ENCODE data around the gene PTPRCAP. TPM values are rescaled to one million over a fixed set of nuclear protein-coding genes. Genes with fewer than 3 reads are reported as not detected.
"Not testable (repeated sequence)": the region's sequence is repeated elsewhere in the genome, so short reads cannot be mapped to it uniquely, and the experiment has no call there.

Gene PTPRCAP
- total RNA-seq, 1 donor: 0.45 TPM

DNA sequence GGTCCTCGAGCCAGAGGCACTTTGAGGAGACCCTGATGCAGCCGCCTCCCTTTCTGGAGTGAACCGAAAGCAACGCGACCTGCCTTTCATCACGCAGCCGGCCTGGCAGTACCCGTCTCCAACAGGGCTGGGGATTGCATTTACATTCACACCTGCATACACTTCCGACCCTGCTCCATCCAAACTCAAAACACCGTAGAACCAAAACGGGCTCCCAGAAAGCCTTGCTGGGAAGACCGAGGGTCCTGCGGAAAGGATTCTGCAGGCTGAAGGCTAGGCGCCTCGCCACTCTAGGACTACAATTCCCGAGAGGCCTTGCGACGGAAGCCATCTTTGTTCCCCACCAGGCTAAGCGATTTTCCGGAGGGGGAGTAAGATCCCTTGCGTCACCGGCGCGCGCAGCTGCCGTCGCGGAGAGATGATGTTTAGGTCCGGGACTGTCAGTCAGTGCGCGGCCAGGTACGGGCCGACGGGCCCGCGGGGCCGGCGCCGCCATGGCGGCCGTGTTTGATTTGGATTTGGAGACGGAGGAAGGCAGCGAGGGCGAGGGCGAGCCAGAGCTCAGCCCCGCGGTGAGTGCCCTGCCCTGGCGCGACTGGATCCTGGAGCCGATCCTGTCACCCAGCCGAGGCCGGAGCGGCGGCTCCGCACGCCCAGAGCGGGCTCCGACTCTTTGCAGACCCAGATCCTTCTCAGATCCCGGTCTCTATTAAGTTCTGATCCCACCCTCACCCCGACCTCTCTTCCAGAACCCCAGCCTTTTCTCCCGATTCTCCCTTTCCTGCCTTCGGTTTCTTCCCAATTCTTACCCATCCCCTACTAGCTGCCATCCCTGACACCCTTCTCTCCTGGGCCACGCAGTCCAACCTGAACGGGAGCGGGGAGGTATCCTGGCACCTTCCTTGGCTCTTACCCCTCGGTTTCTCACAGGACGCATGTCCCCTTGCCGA is 9.2 kb downstream of the PTPRCAP start, which contains the start of gene RPS6KB2:
TSS of gene RPS6KB2 (plus strand) at position 443 of the 950 bp plus-strand sequence. CDS start at position 495, 52 bp downstream.
- peak within 1 kb of the TSS; percentile 95 for H3K4me3 ChIP-seq (ENCODE audit: low read depth, low read length)
- peak; percentile 97 for DNase-seq (ENCODE audit: low read depth)
- TF ChIP-seq, protein P1, sequence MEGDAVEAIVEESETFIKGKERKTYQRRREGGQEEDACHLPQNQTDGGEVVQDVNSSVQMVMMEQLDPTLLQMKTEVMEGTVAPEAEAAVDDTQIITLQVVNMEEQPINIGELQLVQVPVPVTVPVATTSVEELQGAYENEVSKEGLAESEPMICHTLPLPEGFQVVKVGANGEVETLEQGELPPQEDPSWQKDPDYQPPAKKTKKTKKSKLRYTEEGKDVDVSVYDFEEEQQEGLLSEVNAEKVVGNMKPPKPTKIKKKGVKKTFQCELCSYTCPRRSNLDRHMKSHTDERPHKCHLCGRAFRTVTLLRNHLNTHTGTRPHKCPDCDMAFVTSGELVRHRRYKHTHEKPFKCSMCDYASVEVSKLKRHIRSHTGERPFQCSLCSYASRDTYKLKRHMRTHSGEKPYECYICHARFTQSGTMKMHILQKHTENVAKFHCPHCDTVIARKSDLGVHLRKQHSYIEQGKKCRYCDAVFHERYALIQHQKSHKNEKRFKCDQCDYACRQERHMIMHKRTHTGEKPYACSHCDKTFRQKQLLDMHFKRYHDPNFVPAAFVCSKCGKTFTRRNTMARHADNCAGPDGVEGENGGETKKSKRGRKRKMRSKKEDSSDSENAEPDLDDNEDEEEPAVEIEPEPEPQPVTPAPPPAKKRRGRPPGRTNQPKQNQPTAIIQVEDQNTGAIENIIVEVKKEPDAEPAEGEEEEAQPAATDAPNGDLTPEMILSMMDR (IDR thresholded peaks at IDR 0.05; ENCODE audit: insufficient read depth, low read length): no peak

DNA sequence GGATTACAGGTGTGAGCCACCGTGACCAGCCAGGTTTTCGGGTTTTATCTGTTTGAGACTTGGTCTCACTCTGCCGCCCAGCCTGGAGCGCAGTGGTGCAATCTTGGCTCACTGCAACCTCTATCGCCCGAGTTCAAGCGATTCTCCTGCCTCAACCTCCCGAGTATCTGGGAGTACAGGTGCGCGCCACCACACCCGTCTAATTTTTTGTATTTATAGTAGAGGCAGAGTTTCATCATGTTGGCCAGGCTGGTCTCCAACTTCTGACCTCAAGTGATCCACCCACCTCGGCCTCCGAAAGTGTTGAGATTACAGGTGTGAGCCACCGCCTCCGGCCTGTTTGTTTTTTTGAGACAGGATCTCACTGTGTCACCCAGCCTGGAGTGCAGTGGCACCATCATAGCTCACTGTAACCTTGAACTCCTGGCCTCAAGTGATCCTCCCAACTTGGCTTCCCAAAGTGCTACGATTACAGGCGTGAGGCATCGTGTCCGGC is 10.1 kb downstream of the PTPRCAP start:
- peak overlapping the region; percentile 95 for H3K4me3 ChIP-seq (ENCODE audit: low read depth, low read length)
- not testable (repeated sequence) for DNase-seq (ENCODE audit: low read depth)

DNA sequence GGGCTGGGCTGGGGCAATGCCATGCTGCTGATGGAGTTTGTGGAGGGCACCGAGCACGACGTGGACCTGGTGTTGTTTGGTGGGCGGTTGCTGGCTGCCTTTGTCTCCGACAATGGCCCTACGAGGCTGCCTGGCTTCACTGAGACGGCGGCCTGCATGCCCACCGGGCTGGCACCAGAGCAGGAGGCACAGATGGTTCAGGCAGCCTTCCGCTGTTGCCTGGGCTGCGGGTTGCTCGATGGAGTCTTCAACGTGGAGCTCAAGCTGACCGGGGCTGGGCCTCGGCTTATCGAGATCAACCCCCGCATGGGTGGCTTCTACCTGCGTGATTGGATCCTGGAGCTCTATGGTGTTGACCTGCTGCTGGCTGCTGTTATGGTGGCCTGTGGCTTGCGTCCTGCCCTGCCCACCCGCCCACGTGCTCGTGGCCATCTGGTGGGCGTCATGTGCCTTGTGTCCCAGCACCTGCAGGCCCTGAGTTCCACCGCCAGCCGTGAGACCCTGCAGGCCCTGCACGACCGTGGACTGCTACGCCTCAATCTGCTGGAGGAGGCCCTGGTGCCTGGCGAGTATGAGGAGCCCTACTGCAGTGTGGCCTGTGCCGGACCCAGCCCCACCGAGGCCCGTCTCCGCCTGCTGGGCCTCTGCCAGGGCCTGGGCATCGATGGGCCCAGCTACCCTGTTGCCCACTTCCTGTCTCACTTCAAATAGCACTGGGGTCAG is 13.4 kb downstream of the PTPRCAP start:
- no peak overlapping the region for H3K4me3 ChIP-seq (ENCODE audit: low read depth, low read length)
- DNase-seq (ENCODE audit: low read depth): no peak
- TF ChIP-seq, protein P1 (IDR thresholded peaks at IDR 0.05; ENCODE audit: insufficient read depth, low read length): no peak

GRCh38 chr11:67423466-67423865 is 14.0 kb downstream of the PTPRCAP start:
- no peak for DNase-seq (ENCODE audit: low read depth)
- no peak overlapping the region for H3K4me3 ChIP-seq (ENCODE audit: low read depth, low read length)
- TF ChIP-seq, protein P1 (IDR thresholded peaks at IDR 0.05; ENCODE audit: insufficient read depth, low read length): no peak

- TF ChIP-seq, protein P1 (IDR thresholded peaks at IDR 0.05; ENCODE audit: insufficient read depth, low read length): no peak
- DNase-seq (ENCODE audit: low read depth): no peak
- no peak overlapping the region for H3K4me3 ChIP-seq (ENCODE audit: low read depth, low read length)
Measured at GRCh38 chr11:67422891-67423290, 14.6 kb downstream of the PTPRCAP start.

GRCh38 chr11:67421430-67422031 is 16.0 kb downstream of the PTPRCAP start:
- H3K4me3 ChIP-seq (ENCODE audit: low read depth, low read length): peak overlapping the region; percentile 17

More at GRCh38 chr11:67421430-67422031, 16.0 kb downstream of the PTPRCAP start:
- TF ChIP-seq, protein P1 (IDR thresholded peaks at IDR 0.05; ENCODE audit: insufficient read depth, low read length): no peak
- DNase-seq (ENCODE audit: low read depth): no peak

Measured in fibroblast of the aortic adventitia (primary cell).